GM06990 (cell line): ENCODE data around the gene FUS.

Source experiments
- DNase-seq: peaks from one replicate; pipeline ENCODE4 v3.0.0-alpha.2; 2011; ENCODE audit not compliant: insufficient read length; ENCODE audit errors: extremely low read depth
- H3K27me3 ChIP-seq: replicated peaks from 2 replicates; pipeline ENCODE4 v1.6.0; 2011; ENCODE audit warnings: low read length; ENCODE audit not compliant: control insufficient read depth, insufficient read depth
- H3K36me3 ChIP-seq: 2 replicates; pipeline ENCODE4 v1.5.1; 2011; ENCODE audit warnings: low read length; ENCODE audit not compliant: control insufficient read depth, insufficient read depth
- H3K4me3 ChIP-seq: replicated peaks from 2 replicates; pipeline ENCODE4 v1.5.1; 2011; ENCODE audit warnings: low read depth, mild to moderate bottlenecking, control low read depth, low read length
- CTCF ChIP-seq: IDR thresholded peaks from 2 replicates; pipeline ENCODE4 v1.5.1; 2011; ENCODE audit warnings: low read length, control low read depth, mild to moderate bottlenecking, inconsistent platforms; ENCODE audit not compliant: insufficient read depth, poor library complexity, severe bottlenecking

The FUS gene

GRCh38 chr16:31214708-31215286 lies 34.9 kb downstream of the FUS start:
- H3K4me3 ChIP-seq: no peak overlapping the region

GRCh38 chr16:31215287-31216162 lies 35.6 kb downstream of the FUS start:
- peaks cover 3% of the 10 kb centered on the region for H3K27me3 ChIP-seq
- H3K4me3 ChIP-seq: peak overlapping the region; percentile 31
- TF ChIP-seq CTCF: no peak
- no peak for DNase-seq
- no peaks in the 10 kb centered on the region for H3K36me3 ChIP-seq

More at GRCh38 chr16:31214708-31215286, 34.9 kb downstream of the FUS start:
- H3K27me3 ChIP-seq: peaks cover 3% of the 10 kb centered on the region
- H3K36me3 ChIP-seq: no peaks in the 10 kb centered on the region
- DNase-seq: no peak
- TF ChIP-seq CTCF: no peak

- TF ChIP-seq CTCF: no peak
- Histone ChIP-seq H3K4me3 (no peak within 1 kb of the TSS), H3K36me3 (no peaks in the 10 kb centered on the region), H3K27me3 (peaks cover 3% of the 10 kb centered on the region)
- no peak for DNase-seq
Observed at GRCh38 chr16:31216422-31217135, 36.6 kb downstream of the FUS start, which contains the start of gene PYDC1. Gene PYDC1 (minus strand): TSS chr16:31217135. CDS start chr16:31217028, 107 bp downstream.

GRCh38 chr16:31217136-31217530 lies 37.2 kb downstream of the FUS start:
- peaks cover 3% of the 10 kb centered on the region for H3K27me3 ChIP-seq
- H3K4me3 ChIP-seq: no peak overlapping the region
- no peak for DNase-seq
- TF ChIP-seq CTCF: no peak
- H3K36me3 ChIP-seq: no peaks in the 10 kb centered on the region

GRCh38 chr16:31219154-31219741 lies 39.3 kb downstream of the FUS start:
- no peak overlapping the region for H3K4me3 ChIP-seq
- no peaks in the 10 kb centered on the region for H3K36me3 ChIP-seq
- no peak for DNase-seq
- peaks cover 3% of the 10 kb centered on the region for H3K27me3 ChIP-seq
- no peak for TF ChIP-seq CTCF
